ENCODE measurements around the gene CFAP69.
"Not testable (repeated sequence)": the region's sequence is repeated elsewhere in the genome, so short reads cannot be mapped to it uniquely, and the experiment has no call there.

Gene CFAP69

DNA sequence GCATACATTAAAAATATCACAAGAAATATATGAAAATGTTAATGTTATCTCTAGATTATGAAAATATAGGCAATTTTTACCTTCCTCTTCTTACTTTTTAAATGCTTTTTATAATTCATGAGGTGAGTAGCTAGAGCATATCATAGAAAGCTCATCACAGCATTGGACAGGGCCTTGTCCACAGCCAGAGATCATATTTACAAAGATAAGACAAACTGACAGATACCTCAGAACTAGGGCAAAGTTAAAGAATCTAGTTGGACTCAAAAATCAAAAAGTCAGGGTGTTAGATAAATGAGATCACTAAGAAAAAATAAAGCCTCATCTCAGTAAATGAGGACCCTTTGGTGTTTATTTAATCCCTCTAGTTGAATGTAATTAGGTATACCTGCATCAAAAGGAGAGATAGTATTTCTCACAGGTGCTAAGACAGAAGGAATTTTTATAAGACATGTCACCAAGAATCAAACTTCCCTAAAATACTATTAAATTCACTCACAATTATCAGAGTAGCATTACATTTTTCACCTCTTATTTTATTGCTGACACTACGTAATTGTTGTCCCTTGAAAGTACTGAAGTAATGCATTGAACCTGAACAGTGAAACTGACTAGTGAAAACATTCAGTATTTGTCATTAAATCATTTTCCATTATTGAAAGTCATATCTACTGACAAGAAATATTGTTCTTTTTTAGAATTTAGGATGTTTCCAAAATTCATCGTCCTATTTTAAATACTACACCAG, 25.6 kb downstream of the CFAP69 start:
- no peak for DNase-seq (ENCODE audit: low read depth in 2 of 2)

DNA sequence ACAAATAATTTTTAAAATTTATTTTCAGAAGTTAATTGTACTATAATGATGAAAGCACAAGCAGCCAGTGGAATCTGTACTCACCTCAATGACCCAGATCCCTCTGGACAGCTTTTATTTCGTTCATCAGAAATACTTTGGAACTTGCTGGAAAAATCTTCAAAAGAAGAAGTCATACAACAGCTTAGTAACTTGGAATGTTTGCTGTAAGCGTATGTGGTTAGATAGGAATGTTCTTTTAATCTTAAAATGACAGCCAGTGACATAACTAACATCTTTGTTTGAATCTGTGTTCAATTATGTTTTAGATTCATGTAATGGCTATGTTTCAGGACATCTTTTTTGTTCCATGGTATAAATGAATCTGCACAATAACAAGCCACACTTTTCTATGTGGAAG, 26.8 kb downstream of the CFAP69 start:
- DNase-seq (ENCODE audit: low read depth in 2 of 2), result no peak

DNA sequence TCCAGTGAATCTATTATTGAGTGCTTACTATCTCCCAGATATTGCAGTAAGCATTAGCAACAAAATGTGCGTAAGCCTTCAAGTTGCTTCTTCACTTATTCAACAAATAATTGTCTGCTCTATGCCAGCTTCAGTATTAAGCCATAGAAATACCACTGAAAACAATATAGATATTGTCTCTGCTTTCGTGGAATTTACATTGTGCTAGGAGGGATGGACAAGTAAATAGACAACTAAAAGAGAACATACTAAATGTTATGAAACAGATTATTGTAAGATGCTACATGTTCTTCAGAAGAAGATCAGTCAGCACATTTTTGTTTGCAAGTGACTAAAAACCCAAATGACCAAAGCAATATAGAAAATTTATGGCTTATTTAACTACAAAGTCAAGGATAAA, 27.3 kb downstream of the CFAP69 start:
- DNase-seq (ENCODE audit: low read depth in 2 of 2), result no peak

DNA sequence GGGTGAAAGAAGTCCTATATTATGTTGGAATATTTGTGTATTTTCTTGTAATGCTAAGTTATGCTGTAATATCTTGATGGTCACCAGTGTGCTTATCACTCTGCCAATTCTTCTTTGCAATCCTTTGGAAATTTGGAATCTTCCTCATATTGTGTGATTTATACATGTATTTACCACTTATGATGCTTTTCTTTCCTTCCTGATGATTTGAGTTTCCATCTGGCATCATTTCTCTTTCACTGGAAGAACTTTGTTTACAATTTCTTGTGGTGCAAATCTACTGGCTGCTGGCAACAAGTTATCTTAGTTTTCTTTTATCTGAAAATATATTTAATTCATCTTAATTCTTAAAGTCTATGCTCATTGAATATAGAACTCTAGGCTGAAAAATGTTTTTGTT, 29.2 kb downstream of the CFAP69 start:
- no peak for DNase-seq (ENCODE audit: low read depth in 2 of 2)

DNA sequence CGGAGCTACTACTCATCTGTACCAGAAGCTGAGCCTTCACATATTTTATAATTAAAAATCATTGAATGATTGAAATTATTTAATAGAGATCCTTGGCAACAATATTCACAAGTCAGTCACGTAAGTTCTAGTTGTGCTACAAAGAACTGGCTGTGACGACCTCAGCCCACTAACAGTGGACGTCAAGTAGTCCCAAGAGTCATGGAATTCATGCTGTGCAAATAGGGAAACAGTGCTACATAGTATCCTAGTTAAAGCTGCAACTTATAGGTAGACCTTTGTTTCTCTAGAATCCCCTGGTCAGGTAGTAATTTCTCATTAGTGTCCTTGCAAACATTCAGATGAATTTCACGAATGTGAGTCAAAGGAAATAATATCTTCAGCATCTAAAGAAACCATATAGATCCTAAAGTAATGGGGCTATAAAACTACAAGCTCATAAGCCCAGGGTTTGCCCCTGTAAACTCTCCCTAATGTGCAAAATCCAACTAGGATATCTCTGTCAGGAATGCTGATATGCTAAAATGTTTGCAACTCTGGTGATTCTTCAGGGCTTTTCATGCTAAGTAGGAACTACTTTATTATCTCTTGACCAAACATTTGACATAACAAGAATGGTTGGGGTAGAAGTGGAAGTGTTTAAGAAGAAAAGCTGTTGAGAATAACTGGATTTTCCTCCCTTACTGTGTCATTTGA, 31.2 kb downstream of the CFAP69 start:
- no peak for DNase-seq (ENCODE audit: low read depth in 2 of 2)

DNA sequence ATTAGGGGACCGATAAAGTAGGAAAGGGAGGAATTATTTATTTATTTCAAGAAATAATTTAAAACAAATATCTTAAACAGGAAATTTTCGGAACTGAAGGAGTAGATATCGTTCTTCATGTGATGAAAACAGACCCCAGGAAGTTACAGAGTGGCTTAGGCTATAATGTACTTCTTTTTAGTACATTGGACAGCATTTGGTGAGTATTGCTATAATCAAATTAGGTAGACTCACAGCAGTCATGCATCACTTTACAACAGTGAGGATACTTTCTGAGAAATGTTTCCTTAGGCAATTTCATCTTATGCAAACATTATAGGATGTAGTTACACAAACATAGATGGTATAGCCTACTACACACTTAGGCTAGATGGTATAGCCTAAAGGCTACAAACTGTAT, 43.2 kb downstream of the CFAP69 start:
- DNase-seq (ENCODE audit: low read depth in 2 of 2), result no peak

DNA sequence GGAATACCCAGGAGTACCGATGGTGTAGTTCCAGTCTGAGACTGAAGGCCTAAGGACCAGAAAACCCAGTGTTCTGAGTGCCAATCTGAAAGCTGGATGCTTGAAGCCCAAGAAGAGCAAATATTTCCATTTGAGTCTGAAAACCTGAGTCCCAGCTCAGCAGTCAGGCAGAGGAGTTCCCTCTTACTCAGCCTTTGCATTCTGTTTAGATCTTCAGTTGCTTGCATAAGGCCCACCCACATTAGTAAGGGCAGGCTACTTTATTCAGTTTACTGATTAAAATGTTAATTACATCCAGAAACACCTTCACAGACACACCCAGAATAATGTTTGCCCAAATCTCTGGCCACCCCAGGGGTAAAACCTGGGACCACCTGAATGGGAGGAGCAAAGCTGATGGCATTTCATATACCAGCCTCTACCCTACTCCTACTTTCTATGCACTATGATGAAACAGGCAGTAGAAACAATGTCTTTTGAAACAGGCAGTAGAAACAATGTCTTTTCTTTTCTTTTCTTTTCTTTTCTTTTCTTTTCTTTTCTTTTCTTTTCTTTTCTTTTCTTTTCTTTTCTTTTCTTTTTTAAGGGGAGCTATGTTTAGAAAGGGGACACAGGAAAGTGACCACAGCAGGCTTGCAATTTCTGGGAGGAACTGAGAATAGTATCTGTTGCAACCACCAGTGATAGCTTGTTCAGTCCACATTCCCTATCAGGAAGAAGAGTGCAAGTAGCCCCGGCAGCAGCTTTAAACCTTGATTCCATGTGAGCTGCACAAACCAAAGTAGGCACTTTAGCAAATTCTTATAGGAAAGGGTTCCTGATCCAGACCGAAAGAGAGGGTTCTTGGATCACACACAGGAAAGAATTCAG, 45.5 kb downstream of the CFAP69 start:
- no peak for DNase-seq (ENCODE audit: low read depth in 2 of 2)

DNA sequence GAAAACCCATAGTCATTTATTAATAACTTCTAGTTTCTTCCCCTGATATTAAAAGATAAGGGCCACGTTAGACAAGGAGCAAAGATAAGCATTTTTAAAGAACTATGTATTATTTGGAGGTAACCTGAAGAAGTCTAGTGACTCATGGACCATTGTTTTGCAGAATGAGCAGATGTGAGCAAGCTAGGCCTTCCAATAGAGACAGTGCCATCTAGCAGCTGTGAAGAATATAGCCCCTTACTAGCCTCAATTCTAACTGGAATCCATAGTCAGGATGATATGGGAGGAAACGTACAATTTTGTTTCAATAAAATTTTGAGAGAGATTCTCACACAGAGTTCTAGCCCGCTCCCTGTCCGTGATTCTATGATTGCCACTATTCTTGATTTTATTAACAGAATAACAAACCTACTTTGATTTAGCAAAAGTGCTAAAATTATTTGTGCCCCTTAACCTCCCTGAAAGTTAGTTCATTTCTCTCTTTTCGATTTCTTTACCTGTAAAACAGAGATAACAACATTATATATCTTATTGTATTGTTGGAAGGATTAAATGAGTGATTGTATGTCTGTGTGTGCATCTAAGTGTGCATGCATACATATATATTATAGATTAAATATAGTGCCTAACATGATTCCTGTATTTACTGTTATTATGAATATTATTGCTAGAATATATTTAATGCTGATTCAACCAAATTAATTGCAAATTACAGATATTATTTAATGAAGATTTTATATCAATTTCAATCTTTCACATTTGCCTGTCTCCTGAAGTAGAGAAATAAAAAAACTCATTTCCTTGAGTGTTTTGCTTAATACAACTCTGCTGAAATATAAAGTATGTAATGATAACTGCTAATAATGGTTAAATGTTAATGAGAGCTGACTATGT, 53.4 kb downstream of the CFAP69 start:
- no peak for DNase-seq (ENCODE audit: low read depth in 2 of 2)

DNA sequence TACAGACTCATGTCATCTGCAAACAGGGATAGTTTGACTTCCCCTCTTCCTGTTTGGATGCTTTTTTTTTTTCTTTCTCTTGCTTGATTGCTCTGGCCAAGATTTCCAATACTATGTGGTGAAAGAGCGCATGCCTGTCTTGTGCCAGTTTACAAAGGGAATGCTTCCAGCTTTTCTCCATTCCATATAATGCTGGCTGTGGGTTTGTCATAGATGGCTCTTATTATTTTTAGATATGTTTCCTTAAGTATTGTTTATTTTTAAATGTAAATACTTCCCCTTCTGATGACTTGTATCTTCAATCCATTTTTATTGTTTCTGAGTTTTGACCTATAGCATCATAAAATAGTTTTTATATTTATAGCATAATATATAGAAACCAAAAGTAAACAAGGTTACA, 58.3 kb downstream of the CFAP69 start:
- DNase-seq (ENCODE audit: low read depth in 2 of 2), result no peak

DNA sequence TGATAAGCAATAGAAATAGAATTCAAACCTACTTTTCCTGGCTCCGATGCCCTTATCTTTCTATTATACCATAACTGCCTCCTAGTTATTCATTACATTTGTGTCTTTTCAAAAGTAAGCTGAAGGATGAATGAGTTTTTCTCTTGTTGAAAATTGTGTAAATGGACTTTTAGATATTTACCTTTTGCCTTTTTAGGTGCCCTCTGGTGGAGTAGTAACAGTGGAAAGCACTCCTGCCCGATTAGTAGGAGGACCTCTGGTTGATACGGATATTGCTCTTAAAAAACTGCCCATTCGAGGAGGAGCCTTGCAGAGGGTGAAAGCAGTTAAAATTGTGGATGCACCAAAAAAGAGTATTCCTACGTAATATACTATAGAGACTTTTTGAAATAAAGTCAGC, 64.9 kb downstream of the CFAP69 start:
- DNase-seq (ENCODE audit: low read depth in 2 of 2), result no peak

DNA sequence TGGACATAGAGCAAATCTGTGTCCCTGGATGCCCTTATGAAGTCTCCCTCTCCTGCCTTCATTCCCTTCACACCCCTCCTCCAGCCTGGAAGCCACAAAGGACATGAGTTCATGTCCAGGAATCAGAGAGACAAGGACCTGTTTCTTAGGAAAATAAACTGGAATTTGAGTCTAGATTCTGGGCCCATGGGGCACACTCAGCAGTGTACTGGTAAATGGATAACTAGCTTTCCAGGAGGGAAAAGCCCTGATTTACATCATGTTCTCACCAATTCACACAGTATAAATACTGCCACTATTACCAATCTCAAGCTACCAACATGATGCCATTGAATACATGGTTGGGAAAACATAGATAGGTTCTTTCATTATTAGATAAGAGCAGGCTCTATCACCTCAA, 66.2 kb downstream of the CFAP69 start:
- DNase-seq (ENCODE audit: low read depth in 2 of 2), result no peak

DNA sequence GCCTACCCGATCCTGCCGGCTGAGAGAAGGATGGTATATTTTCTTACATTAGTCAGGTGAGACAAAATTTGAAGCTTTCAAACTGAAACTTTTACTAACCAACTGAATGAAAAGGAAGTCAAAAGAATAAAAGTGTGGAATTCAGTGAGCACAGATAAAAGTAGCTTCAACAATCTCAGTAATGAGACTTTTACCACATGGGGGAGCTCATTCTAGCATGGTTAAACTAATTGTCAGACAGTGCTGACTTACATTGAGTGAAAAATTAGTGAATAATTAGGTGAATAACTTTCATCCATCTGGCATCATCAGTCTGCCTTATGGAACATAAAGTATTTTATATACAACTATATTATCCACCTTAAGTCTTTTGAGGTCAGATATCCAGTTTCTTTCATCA, 67.8 kb downstream of the CFAP69 start:
- no peak for DNase-seq (ENCODE audit: low read depth in 2 of 2)

DNA sequence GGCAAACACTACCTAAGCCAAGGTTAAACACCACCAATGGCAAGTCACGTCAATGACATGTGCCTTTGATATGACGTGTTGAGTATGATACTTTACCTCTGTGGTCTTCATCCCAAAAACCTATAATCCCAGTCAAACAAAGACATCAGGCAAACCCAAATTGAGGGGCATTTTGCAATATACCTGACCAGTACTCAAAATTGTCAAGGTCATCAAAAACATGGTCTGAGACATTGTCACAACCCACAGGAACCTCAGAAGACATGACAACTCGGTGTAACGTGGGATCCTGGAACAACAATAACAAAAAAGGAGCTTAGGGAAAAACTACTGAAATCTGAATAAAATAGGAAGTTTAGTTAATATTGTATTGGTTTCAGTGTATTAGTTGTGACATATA, 68.9 kb downstream of the CFAP69 start:
- no peak for DNase-seq (ENCODE audit: low read depth in 2 of 2)

DNA sequence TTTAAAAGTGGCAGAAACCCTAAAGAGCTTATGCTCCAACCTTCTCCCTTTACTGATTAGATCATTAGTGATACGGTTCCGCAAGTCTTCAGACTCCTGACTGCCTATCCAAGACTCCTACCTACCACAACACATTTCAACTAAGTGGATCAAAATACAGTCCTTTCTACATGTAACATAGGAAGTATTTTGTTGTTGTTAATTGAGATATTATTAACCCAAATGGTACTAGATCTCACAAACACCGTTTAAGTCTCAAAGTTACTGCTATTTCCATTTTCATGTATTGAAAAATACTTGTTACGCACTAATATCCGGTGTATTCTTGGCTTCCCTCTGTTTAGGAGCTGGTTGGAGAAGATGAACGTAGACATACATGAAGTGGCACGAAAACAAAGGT, 75.0 kb downstream of the CFAP69 start:
- DNase-seq (ENCODE audit: low read depth in 2 of 2), result no peak

DNA sequence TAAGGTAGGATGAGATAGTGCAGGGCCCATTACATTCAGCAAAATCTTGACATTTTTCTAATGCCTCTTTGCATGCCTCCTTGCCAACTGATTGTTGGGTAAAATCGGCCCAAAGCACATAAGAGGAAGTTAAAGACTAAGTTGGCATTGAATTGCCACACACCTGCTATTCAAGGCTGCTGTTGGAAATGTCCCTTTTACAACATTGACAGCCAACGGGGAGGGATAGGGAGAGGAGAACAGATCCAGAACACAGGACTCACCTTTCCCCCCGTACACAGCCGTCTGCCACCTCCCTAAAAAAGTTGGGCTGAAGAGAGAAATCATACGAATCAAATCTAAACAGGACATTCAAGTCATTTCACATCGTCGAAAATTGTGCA, 75.4 kb downstream of the CFAP69 start:
- DNase-seq (ENCODE audit: low read depth in 2 of 2), result no peak

DNA sequence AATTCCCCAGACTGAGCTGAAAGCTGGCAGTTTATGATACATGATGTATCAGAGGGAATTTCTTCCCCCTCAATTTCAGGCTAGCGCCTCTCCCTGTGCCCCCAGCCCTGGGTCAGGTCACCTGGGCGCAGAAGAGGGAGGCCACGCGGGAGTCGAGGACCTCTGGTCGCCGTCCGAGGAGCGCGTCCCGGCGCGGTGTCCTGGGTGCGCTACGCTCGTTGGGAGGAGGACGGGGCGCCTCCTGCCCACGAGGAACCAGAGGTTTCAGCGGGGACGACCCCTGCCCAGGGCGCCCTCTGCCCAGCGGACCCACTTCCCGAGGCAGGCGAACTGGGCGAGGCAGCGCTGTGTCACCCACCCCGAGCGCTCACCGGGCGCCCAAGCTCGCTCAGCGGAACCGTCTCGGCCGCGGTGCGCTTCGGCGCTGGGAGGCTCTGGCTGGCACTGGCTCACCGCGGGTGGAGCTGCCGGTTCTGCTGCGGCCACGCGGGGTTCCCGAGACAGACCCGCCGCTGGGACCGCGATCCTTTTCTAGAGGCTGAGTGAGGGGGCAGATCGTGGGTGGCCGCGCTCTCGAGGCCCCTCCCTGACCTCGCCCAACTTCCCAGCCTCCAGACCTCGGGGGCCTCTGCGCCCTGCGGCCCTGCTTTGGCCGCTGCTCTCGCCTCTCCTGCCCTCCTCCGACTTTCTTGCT, 76.0 kb downstream of the CFAP69 start, which contains the start of gene FAM237B:
TSS of gene FAM237B (minus strand) at position 504 of the 694 bp plus-strand sequence. CDS start 1,556 bp downstream, outside the sequence.
- no peak for DNase-seq (ENCODE audit: low read depth in 2 of 2)

DNA sequence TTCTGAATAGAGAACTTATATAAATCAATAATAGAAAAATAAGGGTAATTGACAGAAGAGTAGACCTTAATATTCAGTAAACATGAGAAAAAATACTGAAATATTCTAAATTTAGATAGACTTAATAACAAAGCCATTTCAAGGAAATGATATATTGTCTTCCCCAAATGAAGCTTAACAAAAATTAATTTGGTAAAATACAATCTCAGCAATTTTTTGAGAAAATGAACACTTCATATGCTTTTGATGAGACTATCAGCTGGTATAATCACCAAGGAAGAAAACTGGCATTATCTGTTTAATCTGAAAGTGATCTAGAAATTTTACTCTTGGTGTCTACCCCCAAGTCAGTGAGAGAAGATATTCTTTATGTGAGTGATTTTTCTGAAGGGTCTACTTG, 77.9 kb downstream of the CFAP69 start:
- no peak for DNase-seq (ENCODE audit: low read depth in 2 of 2)

DNA sequence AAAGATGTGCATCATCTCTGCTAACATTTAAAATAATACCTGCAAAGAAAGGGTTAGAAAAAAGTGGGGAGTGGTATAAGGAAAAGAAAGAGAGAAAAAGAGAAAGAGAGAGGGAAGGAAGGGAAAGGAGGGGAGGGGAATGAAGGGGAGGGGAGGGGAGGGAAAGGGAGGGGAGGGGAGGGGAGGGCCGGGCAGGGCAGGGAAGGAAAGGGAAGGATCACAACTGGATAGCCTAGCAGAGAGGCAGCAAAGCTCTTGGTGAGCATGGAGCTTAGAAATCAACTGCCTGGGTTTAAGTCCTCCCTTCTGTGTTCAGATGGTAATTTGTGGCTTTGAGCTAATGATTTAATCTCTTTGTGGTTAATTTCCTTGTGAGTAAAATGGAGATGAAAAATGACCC, 81.5 kb downstream of the CFAP69 start:
- DNase-seq (ENCODE audit: low read depth in 2 of 2), result no peak

DNA sequence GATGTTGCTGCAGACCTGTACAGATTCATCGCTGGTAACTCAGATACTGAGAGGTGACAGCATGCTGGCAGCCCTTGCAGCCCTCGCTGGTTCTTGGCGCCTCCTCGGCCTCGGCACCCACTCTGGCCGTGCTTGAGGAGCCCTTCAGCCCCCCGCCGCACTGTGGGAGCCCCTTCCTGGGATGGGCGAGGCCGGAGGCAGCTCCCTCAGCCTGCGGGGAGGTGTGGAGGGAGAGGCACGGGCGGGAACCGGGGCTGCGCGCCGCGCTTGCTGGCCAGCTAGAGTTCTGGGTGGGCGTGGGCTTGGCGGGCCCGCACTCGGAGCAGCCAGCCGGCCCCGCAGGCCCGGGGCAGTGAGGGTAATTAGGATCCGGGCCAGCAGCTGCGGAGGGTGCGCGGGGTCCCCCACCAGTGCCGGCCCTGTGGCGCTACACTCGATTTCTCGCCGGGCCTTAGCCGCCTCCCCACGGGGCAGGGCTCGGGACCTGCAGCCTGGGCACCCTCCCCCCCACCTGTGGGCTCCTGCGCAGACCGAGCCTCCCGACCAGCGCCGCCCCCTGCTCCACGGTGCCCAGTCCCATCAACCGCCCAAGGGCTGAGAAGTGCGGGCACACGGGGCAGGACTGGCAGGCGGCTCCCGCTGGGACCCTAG, 89.3 kb downstream of the CFAP69 start:
- DNase-seq (ENCODE audit: low read depth in 2 of 2), result no peak

DNA sequence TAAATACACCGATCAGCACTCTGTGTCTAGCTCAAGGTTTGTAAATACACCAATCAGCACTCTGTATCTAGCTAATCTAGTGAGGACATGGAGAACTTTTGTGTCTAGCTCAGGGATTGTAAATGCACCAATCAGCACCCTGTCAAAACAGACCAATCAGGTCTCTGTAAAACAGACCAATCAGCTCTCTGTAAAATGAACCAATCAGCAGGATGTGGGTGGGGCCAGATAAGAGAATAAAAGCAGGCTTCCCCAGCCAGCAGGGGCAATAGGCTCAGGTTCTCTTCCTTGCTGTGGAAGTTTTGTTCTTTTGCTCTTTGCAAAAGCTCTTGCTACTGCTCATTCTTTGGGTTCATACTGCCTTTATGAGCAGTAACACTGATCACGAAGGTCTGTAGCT, 90.0 kb downstream of the CFAP69 start:
- DNase-seq (ENCODE audit: low read depth in 2 of 2), result not testable (repeated sequence)
